Mesendoderm (in vitro differentiated cells): ENCODE data around the gene PEX14.

Experiments used
- DNase-seq: peaks from one replicate; pipeline ENCODE4 v3.0.0; 2013
- H2AK5ac ChIP-seq: 2 replicates; pipeline ENCODE4 v1.6.1; 2013; ENCODE audit warnings: low read length, inconsistent platforms
- H2BK120ac ChIP-seq: 2 replicates; pipeline ENCODE4 v1.6.1; 2013; ENCODE audit warnings: low read depth, mild to moderate bottlenecking, low read length, moderate library complexity, mixed read lengths
- H2BK15ac ChIP-seq: replicated peaks from 2 replicates; pipeline ENCODE4 v1.6.1; 2013; ENCODE audit warnings: low read depth, mild to moderate bottlenecking, moderate library complexity
- H2BK5ac ChIP-seq: 2 replicates; pipeline ENCODE4 v1.6.1; 2013; ENCODE audit warnings: low read length, inconsistent platforms
- H3K18ac ChIP-seq: 2 replicates; pipeline ENCODE4 v1.6.1; 2013; ENCODE audit warnings: mild to moderate bottlenecking, low read length, mixed read lengths
- H3K23ac ChIP-seq: one replicate; pipeline ENCODE4 v1.6.1; 2013; ENCODE audit warnings: low read length
- H3K27ac ChIP-seq: 2 replicates; pipeline ENCODE4 v1.5.1; 2013; ENCODE audit warnings: low read depth, mild to moderate bottlenecking, inconsistent platforms, low read length, moderate library complexity
- H3K27me3 ChIP-seq: 2 replicates; pipeline ENCODE4 v1.6.1; 2013; ENCODE audit warnings: low read length, control low read depth, mild to moderate bottlenecking, inconsistent platforms; ENCODE audit not compliant: insufficient read depth, poor library complexity
- H3K36me3 ChIP-seq: 2 replicates; pipeline ENCODE4 v1.6.1; 2013; ENCODE audit warnings: low read length, inconsistent platforms; ENCODE audit not compliant: control insufficient read depth, insufficient read depth
- H3K4ac ChIP-seq: one replicate; pipeline ENCODE4 v1.6.1; 2013; ENCODE audit warnings: low read depth, mild to moderate bottlenecking, low read length, moderate library complexity
- H3K4me1 ChIP-seq: 2 replicates; pipeline ENCODE4 v1.6.1; 2013; ENCODE audit warnings: low read depth, low read length, inconsistent platforms; ENCODE audit not compliant: control insufficient read depth
- H3K4me2 ChIP-seq: 2 replicates; pipeline ENCODE4 v1.6.1; 2013; ENCODE audit warnings: low read length
- H3K4me3 ChIP-seq: 2 replicates; pipeline ENCODE4 v1.5.1; 2013; ENCODE audit warnings: mild to moderate bottlenecking, low read length
- H3K56ac ChIP-seq: one replicate; pipeline ENCODE4 v1.6.1; 2013; ENCODE audit warnings: low read length
- H3K79me1 ChIP-seq: 2 replicates; pipeline ENCODE4 v1.6.1; 2013; ENCODE audit warnings: low read length, inconsistent platforms
- H3K79me2 ChIP-seq: 2 replicates; pipeline ENCODE4 v1.6.1; 2013; ENCODE audit warnings: mild to moderate bottlenecking, low read length; ENCODE audit not compliant: control insufficient read depth, insufficient read depth
- H3K9ac ChIP-seq: 2 replicates; pipeline ENCODE4 v1.6.1; 2013; ENCODE audit warnings: low read length, inconsistent platforms
- H4K5ac ChIP-seq: one replicate; pipeline ENCODE4 v1.6.1; 2013; ENCODE audit warnings: low read length
- H4K8ac ChIP-seq: one replicate; pipeline ENCODE4 v1.6.1; 2013; ENCODE audit warnings: low read depth, mild to moderate bottlenecking, control low read depth, low read length, moderate library complexity
- WGBS: extraction: QIAGEN DNeasy Blood & Tissue Kit; methylation state at CpG from one replicate; pipeline ENCODE4 v1.1.7; 2013; ENCODE audit warnings: low lambda C conversion rate, missing lambda C conversion rate; ENCODE audit not compliant: insufficient coverage; ENCODE audit errors: extremely low coverage; 5-methylcytosine and 5-hydroxymethylcytosine counted together

PEX14 gene

GRCh38 chr1:10640843-10641553, 166.2 kb downstream of the PEX14 start:
- Histone ChIP-seq H3K27ac (no peak overlapping the region), H3K4ac (no peak overlapping the region), H3K9ac (no peak overlapping the region), H3K79me2 (no peaks in the 10 kb centered on the region), H3K18ac (no peak overlapping the region), H4K5ac (no peak overlapping the region), H3K27me3 (no peaks in the 10 kb centered on the region), H3K36me3 (no peaks in the 10 kb centered on the region), H4K8ac (no peak overlapping the region), H2AK5ac (no peak overlapping the region), H3K4me2 (no peak overlapping the region), H3K56ac (no peak overlapping the region), H3K79me1 (no peaks in the 10 kb centered on the region), H3K4me1 (no peaks in the 10 kb centered on the region), H2BK5ac (no peak overlapping the region), H2BK120ac (no peak overlapping the region), H2BK15ac (no peak overlapping the region), H3K23ac (no peak overlapping the region), H3K4me3 (no peak overlapping the region)
- no CpG with 5 or more reads among the region's 16 CpGs for WGBS
- DNase-seq: no peak

- H3K79me2 ChIP-seq: no peaks in the 10 kb centered on the region
- H3K27me3 ChIP-seq: no peaks in the 10 kb centered on the region
- WGBS: no CpG with 5 or more reads among the region's 24 CpGs
- no peaks in the 10 kb centered on the region for H3K4me1 ChIP-seq
- no peak overlapping the region for H3K23ac ChIP-seq
- no peak overlapping the region for H3K9ac ChIP-seq
- H2BK15ac ChIP-seq: no peak overlapping the region
- H3K27ac ChIP-seq: no peak overlapping the region
- no peak overlapping the region for H2AK5ac ChIP-seq
- H3K18ac ChIP-seq: no peak overlapping the region
- H3K4me2 ChIP-seq: no peak overlapping the region
- no peak overlapping the region for H3K4me3 ChIP-seq
- H4K5ac ChIP-seq: no peak overlapping the region
- no peak overlapping the region for H2BK5ac ChIP-seq
- no peaks in the 10 kb centered on the region for H3K36me3 ChIP-seq
- H4K8ac ChIP-seq: no peak overlapping the region
- no peak overlapping the region for H3K4ac ChIP-seq
- DNase-seq: no peak
- no peak overlapping the region for H3K56ac ChIP-seq
- no peaks in the 10 kb centered on the region for H3K79me1 ChIP-seq
- no peak overlapping the region for H2BK120ac ChIP-seq
Observed at GRCh38 chr1:10641976-10642375, 167.2 kb downstream of the PEX14 start.

GRCh38 chr1:10642403-10643080, 167.8 kb downstream of the PEX14 start:
- DNase-seq: no peak
- WGBS: no CpG with 5 or more reads among the region's 31 CpGs
- Histone ChIP-seq H3K4me3 (no peak overlapping the region), H3K18ac (no peak overlapping the region), H3K27ac (no peak overlapping the region), H3K4ac (no peak overlapping the region), H3K56ac (no peak overlapping the region), H4K8ac (no peak overlapping the region), H3K4me2 (no peak overlapping the region), H3K79me1 (no peaks in the 10 kb centered on the region), H2BK5ac (no peak overlapping the region), H3K23ac (no peak overlapping the region), H2BK120ac (no peak overlapping the region), H3K79me2 (no peaks in the 10 kb centered on the region), H3K27me3 (no peaks in the 10 kb centered on the region), H4K5ac (no peak overlapping the region), H2BK15ac (no peak overlapping the region), H3K4me1 (no peaks in the 10 kb centered on the region), H3K9ac (no peak overlapping the region), H2AK5ac (no peak overlapping the region), H3K36me3 (no peaks in the 10 kb centered on the region)

- no peaks in the 10 kb centered on the region for H3K36me3 ChIP-seq
- no peak overlapping the region for H3K4me3 ChIP-seq
- H3K9ac ChIP-seq: no peak overlapping the region
- H3K18ac ChIP-seq: no peak overlapping the region
- DNase-seq: no peak
- no peak overlapping the region for H3K23ac ChIP-seq
- no peak overlapping the region for H2BK15ac ChIP-seq
- no peak overlapping the region for H2BK120ac ChIP-seq
- H3K56ac ChIP-seq: no peak overlapping the region
- no peak overlapping the region for H4K8ac ChIP-seq
- H3K4ac ChIP-seq: no peak overlapping the region
- H3K27me3 ChIP-seq: no peaks in the 10 kb centered on the region
- H3K79me2 ChIP-seq: no peaks in the 10 kb centered on the region
- H2AK5ac ChIP-seq: no peak overlapping the region
- H3K27ac ChIP-seq: no peak overlapping the region
- no peaks in the 10 kb centered on the region for H3K79me1 ChIP-seq
- H3K4me2 ChIP-seq: no peak overlapping the region
- no CpG with 5 or more reads among the region's 17 CpGs for WGBS
- H2BK5ac ChIP-seq: no peak overlapping the region
- H3K4me1 ChIP-seq: no peaks in the 10 kb centered on the region
- no peak overlapping the region for H4K5ac ChIP-seq
Observed at GRCh38 chr1:10643607-10644306, 169.0 kb downstream of the PEX14 start.

- no peak for DNase-seq
- no CpG with 5 or more reads among the region's 32 CpGs for WGBS
- Histone ChIP-seq H3K23ac (no peak overlapping the region), H3K56ac (no peak overlapping the region), H3K4ac (no peak overlapping the region), H4K5ac (no peak overlapping the region), H3K79me2 (no peaks in the 10 kb centered on the region), H3K27me3 (no peaks in the 10 kb centered on the region), H2BK120ac (no peak overlapping the region), H3K18ac (no peak overlapping the region), H2BK5ac (no peak overlapping the region), H3K9ac (no peak overlapping the region), H3K36me3 (no peaks in the 10 kb centered on the region), H3K4me3 (no peak overlapping the region), H3K79me1 (no peaks in the 10 kb centered on the region), H3K27ac (no peak overlapping the region), H2AK5ac (no peak overlapping the region), H4K8ac (no peak overlapping the region), H2BK15ac (no peak overlapping the region), H3K4me1 (no peaks in the 10 kb centered on the region), H3K4me2 (no peak overlapping the region)
Observed at GRCh38 chr1:10644307-10645128, 169.8 kb downstream of the PEX14 start.
